Neural cell (in vitro differentiated cells): Measurements from ENCODE around the gene PECR.

ENCODE experiments used
- CTCF ChIP-seq: fragments of 450-650 bp; IDR thresholded peaks from 2 replicates; pipeline ENCODE4 v1.5.1; 2014; ENCODE audit warnings: antibody characterized with exemption, mild to moderate bottlenecking, moderate library complexity; ENCODE audit not compliant: poor library complexity, severe bottlenecking
- EP300 ChIP-seq: fragments of 450-650 bp; conservative IDR thresholded peaks from 2 replicates; pipeline ENCODE4 v1.6.1; 2014; ENCODE audit warnings: antibody characterized with exemption, mild to moderate bottlenecking, moderate library complexity; ENCODE audit not compliant: poor library complexity, severe bottlenecking
- MXI1 ChIP-seq: fragments of 450-650 bp; conservative IDR thresholded peaks from 2 replicates; pipeline ENCODE4 v1.6.1; 2014; ENCODE audit warnings: antibody characterized with exemption, mild to moderate bottlenecking; ENCODE audit not compliant: poor library complexity, severe bottlenecking
- TAF1 ChIP-seq: IDR thresholded peaks from 2 replicates; pipeline ENCODE4 v1.6.1; 2012; ENCODE audit warnings: low read depth

DNA sequence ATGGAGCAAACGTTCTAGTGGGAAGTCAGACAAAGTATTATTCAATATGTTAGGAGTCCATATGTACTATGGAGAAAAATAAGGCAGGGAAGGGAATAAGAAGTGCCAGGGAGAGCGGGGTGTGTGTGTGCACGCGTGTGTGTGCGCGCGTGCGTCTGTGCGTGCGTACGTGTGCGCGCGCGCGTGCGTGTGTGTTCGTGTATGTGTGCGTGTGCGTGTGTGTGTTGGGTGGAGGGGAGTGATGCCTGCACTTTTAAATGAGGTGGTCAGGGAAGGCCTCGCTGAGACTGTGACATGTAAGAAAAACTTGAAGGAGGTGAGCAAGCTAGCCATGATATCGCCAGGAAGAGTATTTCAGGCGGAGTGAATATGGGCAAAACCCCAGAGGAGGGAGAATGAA is 66.6 kb downstream of the PECR start:
- TF ChIP-seq CTCF (no peak), MXI1 (no peak), TAF1 (no peak), EP300 (no peak)
